G401 (cell line): ENCODE results near the gene SLX4. TPM values are rescaled to one million over a fixed set of nuclear protein-coding genes. Genes with fewer than 3 reads are reported as not detected.

Source experiments
- DNase-seq: peaks from one replicate; pipeline ENCODE4 v3.0.0-alpha.2; 2015; ENCODE audit warnings: low spot score
- in situ Hi-C: cut with HindIII; loops from 2 replicates; pipeline ENCODE4 v1.10.0; 2016; ENCODE audit warnings: low sequenced_read_pairs, mixed read lengths
- total RNA-seq: library from RNA; depleted of rRNA; stranded (reverse); fragments of >200 nt; shearing (Covaris generic); gene quantifications from 2 replicates; pipeline ENCODE4 v1.2.3, GENCODE V29; 2014

The SLX4 gene
- total RNA-seq, 1 experiment from 2014 or later = 5.9 TPM

- DNase-seq = no peak
- in situ Hi-C loops = no loop called here
Measured at GRCh38 chr16:3569851-3570250, 41.6 kb downstream of the SLX4 start.

- in situ Hi-C loops = no loop called here
- no peak for DNase-seq
Measured at GRCh38 chr16:3566990-3567389, 44.4 kb downstream of the SLX4 start.

GRCh38 chr16:3564889-3565141 lies 46.6 kb downstream of the SLX4 start:
- in situ Hi-C loops = no loop called here
- no peak for DNase-seq

- in situ Hi-C loops = no loop called here
- no peak for DNase-seq
Measured at GRCh38 chr16:3564130-3564888, 47.1 kb downstream of the SLX4 start.

- DNase-seq = no peak
- in situ Hi-C loops = no loop called here
Measured at GRCh38 chr16:3562914-3563480, 48.4 kb downstream of the SLX4 start.

- DNase-seq = no peak
- in situ Hi-C loops = no loop called here
Measured at GRCh38 chr16:3561626-3562025, 49.8 kb downstream of the SLX4 start.

GRCh38 chr16:3554351-3554928 lies 57.0 kb downstream of the SLX4 start:
- DNase-seq = no peak
- in situ Hi-C loops = no loop called here

GRCh38 chr16:3553138-3553923 lies 58.1 kb downstream of the SLX4 start:
- in situ Hi-C loops = no loop called here
- no peak for DNase-seq

GRCh38 chr16:3550851-3551847 lies 60.3 kb downstream of the SLX4 start:
- DNase-seq = no peak
- in situ Hi-C loops = no loop called here

- in situ Hi-C loops = no loop called here
- no peak for DNase-seq
Measured at GRCh38 chr16:3549906-3550305, 61.5 kb downstream of the SLX4 start.

GRCh38 chr16:3548859-3549258 lies 62.5 kb downstream of the SLX4 start:
- no peak for DNase-seq
- in situ Hi-C loops = no loop called here

- DNase-seq = no peak
- in situ Hi-C loops = no loop called here
Measured at GRCh38 chr16:3548445-3548844, 63.0 kb downstream of the SLX4 start.

- in situ Hi-C loops = no loop called here
- no peak for DNase-seq
Measured at GRCh38 chr16:3546986-3547682, 64.3 kb downstream of the SLX4 start.

GRCh38 chr16:3542601-3543373 lies 68.6 kb downstream of the SLX4 start:
- no peak for DNase-seq
- in situ Hi-C loops = no loop called here

GRCh38 chr16:3541527-3542155 lies 69.8 kb downstream of the SLX4 start:
- no peak for DNase-seq
- in situ Hi-C loops = no loop called here

GRCh38 chr16:3538222-3538621 lies 73.2 kb downstream of the SLX4 start:
- in situ Hi-C loops = no loop called here
- DNase-seq = no peak

- in situ Hi-C loops = no loop called here
- no peak for DNase-seq
Measured at GRCh38 chr16:3536851-3537250, 74.6 kb downstream of the SLX4 start.
